Measurements from ENCODE around the gene TPM4. TPM values are rescaled to one million over a fixed set of nuclear protein-coding genes. Genes with fewer than 3 reads are reported as not detected.

TPM4 gene
- total RNA-seq, 2 donors from 2014 or later: 379 TPM

DNA sequence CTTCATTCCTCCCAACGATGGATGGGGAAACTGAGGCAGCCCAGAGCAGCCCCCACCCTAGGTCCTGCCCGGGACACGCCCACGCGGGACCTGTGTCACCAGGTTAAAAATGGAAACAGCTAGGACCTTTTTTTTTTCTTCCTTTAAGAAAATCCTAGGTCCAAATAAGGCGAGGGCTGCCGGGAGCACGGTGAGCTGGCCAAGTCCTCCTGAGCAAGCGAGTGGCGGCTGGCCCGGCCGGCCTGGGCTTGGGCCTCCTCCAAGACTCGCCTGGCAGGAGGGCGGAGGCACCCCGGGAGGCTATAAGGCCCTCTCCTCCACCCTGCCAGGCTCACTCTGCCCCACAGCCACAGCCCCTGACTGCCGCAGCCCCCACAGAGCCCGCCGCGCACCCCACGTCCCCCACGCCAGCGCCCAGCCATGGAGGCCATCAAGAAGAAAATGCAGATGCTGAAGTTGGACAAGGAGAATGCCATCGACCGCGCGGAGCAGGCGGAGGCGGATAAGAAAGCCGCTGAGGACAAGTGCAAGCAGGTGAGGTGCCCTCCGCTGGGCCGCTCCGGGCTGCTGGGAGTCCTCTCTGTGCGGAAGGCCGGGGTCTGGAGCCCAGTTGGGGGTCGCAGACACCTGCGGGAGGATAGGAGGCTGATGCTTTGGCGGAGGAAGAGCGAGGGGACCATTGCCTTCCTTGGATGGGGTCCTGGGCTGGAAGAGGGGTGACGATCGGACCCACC, 8.9 kb upstream of the TPM4 start:
- H3K27me3 ChIP-seq (replicated peaks; ENCODE audit: insufficient read depth): no peaks in the 10 kb centered on the region
- DNase-seq (ENCODE audit: low spot score): peak; percentile 94
- H3K4me3 ChIP-seq: peak overlapping the region; percentile 61 to 64
- TF ChIP-seq, protein P1, sequence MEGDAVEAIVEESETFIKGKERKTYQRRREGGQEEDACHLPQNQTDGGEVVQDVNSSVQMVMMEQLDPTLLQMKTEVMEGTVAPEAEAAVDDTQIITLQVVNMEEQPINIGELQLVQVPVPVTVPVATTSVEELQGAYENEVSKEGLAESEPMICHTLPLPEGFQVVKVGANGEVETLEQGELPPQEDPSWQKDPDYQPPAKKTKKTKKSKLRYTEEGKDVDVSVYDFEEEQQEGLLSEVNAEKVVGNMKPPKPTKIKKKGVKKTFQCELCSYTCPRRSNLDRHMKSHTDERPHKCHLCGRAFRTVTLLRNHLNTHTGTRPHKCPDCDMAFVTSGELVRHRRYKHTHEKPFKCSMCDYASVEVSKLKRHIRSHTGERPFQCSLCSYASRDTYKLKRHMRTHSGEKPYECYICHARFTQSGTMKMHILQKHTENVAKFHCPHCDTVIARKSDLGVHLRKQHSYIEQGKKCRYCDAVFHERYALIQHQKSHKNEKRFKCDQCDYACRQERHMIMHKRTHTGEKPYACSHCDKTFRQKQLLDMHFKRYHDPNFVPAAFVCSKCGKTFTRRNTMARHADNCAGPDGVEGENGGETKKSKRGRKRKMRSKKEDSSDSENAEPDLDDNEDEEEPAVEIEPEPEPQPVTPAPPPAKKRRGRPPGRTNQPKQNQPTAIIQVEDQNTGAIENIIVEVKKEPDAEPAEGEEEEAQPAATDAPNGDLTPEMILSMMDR (IDR thresholded peaks at IDR 0.05): no peak
- TF ChIP-seq POLR2AphosphoS5 (IDR thresholded peaks at IDR 0.05) (peak; percentile 91), POLR2A (IDR thresholded peaks at IDR 0.05) (peak; percentile 89)
- H3K4me1 ChIP-seq (replicated peaks): peaks cover 8% of the 10 kb centered on the region
- H3K9me3 ChIP-seq: no peaks in the 10 kb centered on the region
- peak overlapping the region; percentile 100 for H3K27ac ChIP-seq
- H3K36me3 ChIP-seq: no peaks in the 10 kb centered on the region
- intact Hi-C loops (cut with DNase I): no loop called here
- 38% methylated on average over 40 of the region's 40 CpGs for WGBS

GRCh38 chr19:16068696-16069259, 7.5 kb upstream of the TPM4 start:
- intact Hi-C loops (cut with DNase I): no loop called here
- WGBS: 49% methylated on average over 10 of the region's 10 CpGs
- H3K27me3 ChIP-seq (replicated peaks; ENCODE audit: insufficient read depth): no peaks in the 10 kb centered on the region
- no peaks in the 10 kb centered on the region for H3K9me3 ChIP-seq
- TF ChIP-seq POLR2AphosphoS5 (IDR thresholded peaks at IDR 0.05): peak; percentile 14
- TF ChIP-seq, protein P1 (IDR thresholded peaks at IDR 0.05): no peak
- no peak for DNase-seq (ENCODE audit: low spot score)
- peaks cover 8% of the 10 kb centered on the region for H3K4me1 ChIP-seq (replicated peaks)
- peak overlapping the region; percentile 100 for H3K27ac ChIP-seq
- H3K4me3 ChIP-seq: peak overlapping the region; percentile 61 to 64
- H3K36me3 ChIP-seq: no peaks in the 10 kb centered on the region

DNA sequence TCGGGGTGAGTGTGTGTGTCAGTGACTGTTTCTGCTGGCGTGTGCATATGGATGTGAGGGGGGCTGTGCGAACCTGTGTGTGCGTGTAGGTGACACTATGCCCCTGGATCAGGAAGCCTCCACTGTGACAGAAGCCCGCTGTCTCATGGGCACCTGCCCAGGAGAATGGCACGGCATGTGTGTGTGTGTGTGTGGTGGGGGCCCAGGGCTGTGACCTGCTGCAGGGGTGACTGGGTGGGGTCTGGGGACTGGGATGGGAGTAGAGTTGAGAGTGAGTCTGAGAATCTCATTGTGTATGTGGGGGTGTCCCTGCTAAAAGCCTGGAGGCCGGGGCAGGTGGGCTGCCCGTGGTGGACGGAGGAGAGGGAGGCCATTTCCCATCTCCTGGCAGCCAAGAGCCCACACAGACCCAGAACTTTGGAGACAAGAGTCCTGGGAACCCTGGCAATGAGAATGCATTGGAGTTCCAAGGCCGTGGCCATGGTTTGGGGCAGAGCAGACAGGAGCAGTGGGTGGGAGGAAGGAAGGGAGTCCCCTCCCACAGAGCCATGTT, 6.4 kb upstream of the TPM4 start:
- H3K4me3 ChIP-seq: peak overlapping the region; percentile 18 to 61
- 59% methylated on average over 10 of the region's 10 CpGs for WGBS
- no peak for DNase-seq (ENCODE audit: low spot score)
- H3K4me1 ChIP-seq (replicated peaks): peaks cover 8% of the 10 kb centered on the region
- H3K9me3 ChIP-seq: no peaks in the 10 kb centered on the region
- TF ChIP-seq, protein P1 (IDR thresholded peaks at IDR 0.05): no peak
- TF ChIP-seq POLR2AphosphoS5 (IDR thresholded peaks at IDR 0.05): no peak
- no peak for TF ChIP-seq POLR2A (IDR thresholded peaks at IDR 0.05)
- no peaks in the 10 kb centered on the region for H3K36me3 ChIP-seq
- H3K27ac ChIP-seq: peak overlapping the region; percentile 100
- intact Hi-C loops (cut with DNase I): no loop called here
- no peaks in the 10 kb centered on the region for H3K27me3 ChIP-seq (replicated peaks; ENCODE audit: insufficient read depth)

GRCh38 chr19:16070366-16070990, 5.8 kb upstream of the TPM4 start:
- H3K27me3 ChIP-seq (replicated peaks; ENCODE audit: insufficient read depth): no peaks in the 10 kb centered on the region
- peak; percentile 92 for DNase-seq (ENCODE audit: low spot score)
- intact Hi-C loops (cut with DNase I): no loop called here
- H3K4me3 ChIP-seq: peak overlapping the region; percentile 18 to 61
- TF ChIP-seq POLR2A (IDR thresholded peaks at IDR 0.05) (peak; percentile 76), POLR2AphosphoS5 (IDR thresholded peaks at IDR 0.05) (peak; percentile 78)
- TF ChIP-seq, protein P1 (IDR thresholded peaks at IDR 0.05): peak in 1 of 4 experiments; percentile 45
- peaks cover 8% of the 10 kb centered on the region for H3K4me1 ChIP-seq (replicated peaks)
- H3K36me3 ChIP-seq: no peaks in the 10 kb centered on the region
- no peaks in the 10 kb centered on the region for H3K9me3 ChIP-seq
- peak overlapping the region; percentile 100 for H3K27ac ChIP-seq
- WGBS: 19% methylated on average over 16 of the region's 16 CpGs

All from prostate gland (tissue), 2 donors.